H1 (cell line): Measurements from ENCODE around the gene MELTF. TPM values are rescaled to one million over a fixed set of nuclear protein-coding genes. Genes with fewer than 3 reads are reported as not detected.

ENCODE experiments used
- CTCF ChIA-PET: fragments of 300-600 bp; sonication (Branson Sonifier 250); formaldehyde crosslinking; loops from one replicate; lab custom pipeline; 2021; ENCODE audit not compliant: partially characterized antibody; lab: Charles Lee
- POLR2A ChIA-PET: fragments of 300-600 bp; sonication (Branson Sonifier 250); formaldehyde crosslinking; loops from one replicate; lab custom pipeline; 2021; ENCODE audit warnings: inconsistent platforms; ENCODE audit not compliant: partially characterized antibody; lab: Charles Lee
- DNase-seq, 2 experiments: peaks; one replicate each; pipeline versions ENCODE4 v3.0.0 to v3.0.0-alpha.2; 2010 to 2022; ENCODE audit warnings: low spot score in 2 of 2, low read depth in 1 of 2, mixed read lengths in 1 of 2
- FAIRE-seq: peaks from 2 replicates; lab custom pipeline; 2011; peaks lifted over from hg19 to GRCh38; lab: Jason Lieb, UNC
- H2AFZ ChIP-seq: 2 replicates; pipeline ENCODE4 v1.8.1; 2012; ENCODE audit warnings: low read length, inconsistent platforms
- H2AK5ac ChIP-seq: 2 replicates; pipeline ENCODE4 v1.6.1; 2013; ENCODE audit warnings: low read depth, low read length
- H2BK120ac ChIP-seq: replicated peaks from 2 replicates; pipeline ENCODE3; 2013; ENCODE audit warnings: low read depth, low read length, inconsistent platforms
- H2BK12ac ChIP-seq: 2 replicates; pipeline ENCODE4 v1.6.1; 2013; ENCODE audit warnings: low read depth, low read length
- H2BK15ac ChIP-seq: 2 replicates; pipeline ENCODE4 v1.6.1; 2013; ENCODE audit warnings: low read length
- H2BK20ac ChIP-seq: 2 replicates; pipeline ENCODE4 v1.6.1; 2013; ENCODE audit warnings: low read length
- H2BK5ac ChIP-seq: 2 replicates; pipeline ENCODE4 v1.6.1; 2013; ENCODE audit warnings: low read depth, low read length
- H3K14ac ChIP-seq: 2 replicates; pipeline ENCODE4 v1.6.1; 2013; ENCODE audit warnings: inconsistent platforms; ENCODE audit not compliant: insufficient read length
- H3K18ac ChIP-seq: 2 replicates; pipeline ENCODE4 v1.6.1; 2013; ENCODE audit warnings: low read length; ENCODE audit errors: extremely low read depth
- H3K23ac ChIP-seq: 2 replicates; pipeline ENCODE4 v1.6.1; 2013; ENCODE audit warnings: inconsistent platforms; ENCODE audit not compliant: insufficient read length
- H3K23me2 ChIP-seq: 2 replicates; pipeline ENCODE4 v1.6.1; 2013; ENCODE audit warnings: low read depth, low read length
- H3K27ac ChIP-seq: 2 replicates; pipeline ENCODE4 v1.6.1; 2011; ENCODE audit warnings: low read depth, low read length, inconsistent platforms
- H3K27me3 ChIP-seq, 4 experiments: replicated peaks in 1 of 4; 1 replicate in 1 of 4; 2 replicates in 3 of 4; pipeline versions ENCODE4 v1.6.1 to v1.8.1; 2011 to 2013; ENCODE audit warnings: low read length in 3 of 4, mild to moderate bottlenecking in 3 of 4, inconsistent platforms in 2 of 4, mixed read lengths in 2 of 4, moderate library complexity in 1 of 4; ENCODE audit not compliant: control insufficient read depth in 3 of 4, insufficient read depth in 3 of 4; ENCODE audit errors: extremely low read depth in 1 of 4
- H3K36me3 ChIP-seq, 4 experiments: 2 replicates each; pipeline versions ENCODE4 v1.6.1 to v1.8.1; 2011 to 2013; ENCODE audit warnings: mild to moderate bottlenecking in 4 of 4, low read length in 3 of 4, moderate library complexity in 2 of 4, control low read depth in 1 of 4, inconsistent platforms in 1 of 4; ENCODE audit not compliant: insufficient read depth in 4 of 4, control insufficient read depth in 2 of 4
- H3K4ac ChIP-seq: replicated peaks from 2 replicates; pipeline ENCODE3; 2013; ENCODE audit warnings: low read length, low read depth, mixed read lengths, inconsistent platforms; ENCODE audit not compliant: insufficient read length
- H3K4me1 ChIP-seq, 4 experiments: replicated peaks in 1 of 4; 1 replicate in 1 of 4; 2 replicates in 3 of 4; pipeline versions ENCODE4 v1.6.1 to v1.8.1; 2011 to 2013; ENCODE audit warnings: low read length in 3 of 4, inconsistent platforms in 2 of 4, mixed read lengths in 1 of 4; ENCODE audit not compliant: insufficient read depth in 4 of 4, control insufficient read depth in 3 of 4
- H3K4me2 ChIP-seq, 2 experiments: 2 replicates each; pipeline versions ENCODE4 v1.6.1 to v1.8.1; 2011 to 2013; ENCODE audit warnings: low read depth in 2 of 2, low read length in 2 of 2, control low read depth in 1 of 2, inconsistent platforms in 1 of 2, mild to moderate bottlenecking in 1 of 2; ENCODE audit not compliant: insufficient read depth in 1 of 2
- H3K4me3 ChIP-seq, 4 experiments: fragments of 200-600, 300-600 bp in 1 of 4; sonication (generic), shearing (Covaris generic), sonication (Bioruptor Twin) in 1 of 4; 2 replicates each; pipeline versions ENCODE4 v1.5.1 to v1.8.1; 2011 to 2016; ENCODE audit warnings: low read length in 4 of 4, low read depth in 3 of 4, control low read depth in 2 of 4, inconsistent platforms in 2 of 4, mild to moderate bottlenecking in 2 of 4, mixed read lengths in 1 of 4, moderate library complexity in 1 of 4; ENCODE audit not compliant: insufficient read depth in 2 of 4; ENCODE audit errors: extremely low read depth in 1 of 4
- H3K56ac ChIP-seq: replicated peaks from 2 replicates; pipeline ENCODE3; 2013; ENCODE audit warnings: low read depth, mild to moderate bottlenecking, mixed read lengths, low read length, inconsistent platforms; ENCODE audit not compliant: insufficient read length
- H3K79me1 ChIP-seq: 2 replicates; pipeline ENCODE4 v1.6.1; 2013; ENCODE audit warnings: low read depth, low read length, control low read depth
- H3K79me2 ChIP-seq, 2 experiments: 2 replicates each; pipeline versions ENCODE4 v1.6.1 to v1.8.1; 2012 to 2013; ENCODE audit warnings: low read length in 2 of 2, mild to moderate bottlenecking in 2 of 2, inconsistent platforms in 1 of 2; ENCODE audit not compliant: insufficient read depth in 2 of 2, control insufficient read depth in 1 of 2
- H3K9ac ChIP-seq, 4 experiments: replicated peaks in 1 of 4; 1 replicate in 1 of 4; 2 replicates in 3 of 4; pipeline versions ENCODE4 v1.6.1 to v1.8.1; 2011 to 2013; ENCODE audit warnings: low read depth in 3 of 4, low read length in 3 of 4, control low read depth in 2 of 4, mild to moderate bottlenecking in 2 of 4, moderate library complexity in 2 of 4, inconsistent platforms in 1 of 4; ENCODE audit errors: extremely low read depth in 1 of 4
- H3K9me3 ChIP-seq, 2 experiments: 2 replicates each; pipeline versions ENCODE4 v1.6.1 to v1.8.1; 2012 to 2013; ENCODE audit warnings: mild to moderate bottlenecking in 2 of 2, moderate library complexity in 2 of 2, control low read depth in 1 of 2, inconsistent platforms in 1 of 2, low read depth in 1 of 2, low read length in 1 of 2, mixed read lengths in 1 of 2; ENCODE audit not compliant: insufficient read depth in 2 of 2
- H4K20me1 ChIP-seq, 2 experiments: replicated peaks in 1 of 2; 2 replicates each; pipeline versions ENCODE3 to v1.8.1; 2011 to 2013; ENCODE audit warnings: inconsistent platforms in 2 of 2, low read length in 2 of 2, mild to moderate bottlenecking in 1 of 2; ENCODE audit not compliant: insufficient read depth in 2 of 2, control insufficient read depth in 1 of 2
- H4K5ac ChIP-seq: 2 replicates; pipeline ENCODE4 v1.6.1; 2013; ENCODE audit warnings: low read length, low read depth, mixed read lengths, inconsistent platforms; ENCODE audit not compliant: insufficient read length
- H4K8ac ChIP-seq: 2 replicates; pipeline ENCODE4 v1.8.0; 2013; ENCODE audit warnings: mild to moderate bottlenecking, moderate library complexity, low read length, inconsistent platforms; ENCODE audit not compliant: insufficient read depth; ENCODE audit errors: extremely low read depth
- H4K91ac ChIP-seq: replicated peaks from 2 replicates; pipeline ENCODE3; 2013; ENCODE audit warnings: low read length, mixed read lengths, inconsistent platforms; ENCODE audit not compliant: insufficient read length
- ATF2 ChIP-seq: IDR thresholded peaks from 2 replicates; pipeline ENCODE4 v1.6.1; 2012; ENCODE audit warnings: low read length, inconsistent platforms
- CTCF ChIP-seq, 3 experiments: IDR thresholded peaks; 1 replicate in 2 of 3; 2 replicates in 1 of 3; pipeline versions ENCODE4 v1.5.1 to v1.6.1; 2011; ENCODE audit warnings: low read length in 3 of 3, mild to moderate bottlenecking in 3 of 3, inconsistent platforms in 2 of 3, low read depth in 1 of 3, moderate library complexity in 1 of 3; ENCODE audit not compliant: insufficient read depth in 1 of 3; ENCODE audit errors: control extremely low read depth in 1 of 3
- KDM4A ChIP-seq: IDR thresholded peaks from one replicate; pipeline ENCODE4 v1.7.1; 2012; ENCODE audit warnings: low read depth, mild to moderate bottlenecking, moderate library complexity, low read length, inconsistent platforms; ENCODE audit not compliant: severe bottlenecking
- RFX5 ChIP-seq: IDR thresholded peaks from 2 replicates; pipeline ENCODE4 v1.6.1; 2011; ENCODE audit warnings: low read depth, low read length, improper control_type of control experiment, borderline replicate concordance
- ZNF274 ChIP-seq: IDR thresholded peaks from 2 replicates; pipeline ENCODE4 v1.7.0; 2012; ENCODE audit warnings: low read length, borderline replicate concordance; ENCODE audit errors: extremely low read depth
- WGBS, 2 experiments: shearing (Covaris generic) in 1 of 2; methylation state at CpG; one replicate each; pipeline versions ENCODE4 v1.1.6 to v1.1.7; 2013 to 2015; ENCODE audit warnings: low lambda C conversion rate in 2 of 2, mixed read lengths in 2 of 2, inconsistent platforms in 1 of 2, low coverage in 1 of 2, missing lambda C conversion rate in 1 of 2; ENCODE audit not compliant: insufficient replicate concordance in 2 of 2, insufficient coverage in 1 of 2, insufficient read length in 1 of 2; ENCODE audit errors: extremely low coverage in 1 of 2, missing lambda C conversion rate in 1 of 2; 5-methylcytosine and 5-hydroxymethylcytosine counted together
- polyA plus RNA-seq, 7 experiments: library from polyadenylated mRNA; depleted of rRNA in 3 of 7; stranded (reverse) in 5 of 7; unstranded in 2 of 7; fragments of >200 nt in 5 of 7; fragments of 200-250 nt in 2 of 7; gene quantifications; 1 replicate in 5 of 7; 2 replicates in 1 of 7; 4 replicates in 1 of 7; pipeline versions ENCODE4 v1.2.1 to v1.2.3, GENCODE V29; 2011 to 2013; ENCODE audit warnings: missing spikeins in 2 of 7, mixed read lengths in 2 of 7
- total RNA-seq: library from RNA; stranded (reverse); fragmentation: NEBNext Ultra II Directional; extraction: Animal tissue kit (Norgen Biotek cat#: 25700); gene quantifications from 2 replicates; pipeline ENCODE4 v1.2.1, GENCODE V29; 2021

The MELTF gene
- total and polyA plus RNA-seq, 2 of the 8 experiments (the other 6 are each of a cell fraction or from before 2014, with no cell fraction given), result 1.7 to 3.5 TPM

- Histone ChIP-seq H2AFZ (no peak overlapping the region), H3K9ac (no peak overlapping the region), H3K56ac (no peak overlapping the region), H2BK15ac (no peak overlapping the region), H2AK5ac (no peak overlapping the region), H2BK12ac (no peak overlapping the region), H4K91ac (no peak overlapping the region), H2BK20ac (no peak overlapping the region), H3K79me1 (no peaks in the 10 kb centered on the region), H3K36me3 (no peaks in the 10 kb centered on the region), H3K27ac (no peak overlapping the region), H2BK5ac (no peak overlapping the region), H4K5ac (no peak overlapping the region), H3K27me3 (no peaks in the 10 kb centered on the region), H3K4me1 (no peaks in the 10 kb centered on the region; a peak in 1 of 7 replicates), H3K14ac (no peak overlapping the region), H3K9me3 (no peaks in the 10 kb centered on the region), H3K18ac (no peak overlapping the region), H2BK120ac (no peak overlapping the region), H4K20me1 (no peaks in the 10 kb centered on the region), H3K23ac (no peak overlapping the region), H3K4me2 (no peak overlapping the region), H3K4me3 (no peak overlapping the region), H3K23me2 (no peaks in the 10 kb centered on the region), H4K8ac (no peak overlapping the region), H3K4ac (no peak overlapping the region), H3K79me2 (no peaks in the 10 kb centered on the region)
- no peak for DNase-seq
- POLR2A ChIA-PET, result no interaction called here
- TF ChIP-seq ATF2, result no peak
- no peak for TF ChIP-seq RFX5
- TF ChIP-seq KDM4A, result no peak
- no peak for TF ChIP-seq CTCF (IDR thresholded peaks at IDR 0.05; ENCODE audit: control extremely low read depth in 1 of 3, insufficient read depth in 1 of 3, low read depth in 1 of 3, low read length in 3 of 3)
- no peak for TF ChIP-seq ZNF274
- WGBS, 2 experiments, result 88% methylated on average over 10 of the region's 10 CpGs; no CpG with 5 or more reads in 1 of the 2 experiments
- CTCF ChIA-PET, result interaction anchor here (0.6 to 3.7 kb wide), 16 partner anchors 9 to 547 kb away, joined by 3 to 20 read pairs (median 4); partner anchors contain the start of gene MELTF
- FAIRE-seq, result no peak
These were observed 50.1 kb downstream of the MELTF start for GRCh38 chr3:196979545-196979944.
